Measurements from ENCODE around the gene MTX3.

The MTX3 gene

DNA sequence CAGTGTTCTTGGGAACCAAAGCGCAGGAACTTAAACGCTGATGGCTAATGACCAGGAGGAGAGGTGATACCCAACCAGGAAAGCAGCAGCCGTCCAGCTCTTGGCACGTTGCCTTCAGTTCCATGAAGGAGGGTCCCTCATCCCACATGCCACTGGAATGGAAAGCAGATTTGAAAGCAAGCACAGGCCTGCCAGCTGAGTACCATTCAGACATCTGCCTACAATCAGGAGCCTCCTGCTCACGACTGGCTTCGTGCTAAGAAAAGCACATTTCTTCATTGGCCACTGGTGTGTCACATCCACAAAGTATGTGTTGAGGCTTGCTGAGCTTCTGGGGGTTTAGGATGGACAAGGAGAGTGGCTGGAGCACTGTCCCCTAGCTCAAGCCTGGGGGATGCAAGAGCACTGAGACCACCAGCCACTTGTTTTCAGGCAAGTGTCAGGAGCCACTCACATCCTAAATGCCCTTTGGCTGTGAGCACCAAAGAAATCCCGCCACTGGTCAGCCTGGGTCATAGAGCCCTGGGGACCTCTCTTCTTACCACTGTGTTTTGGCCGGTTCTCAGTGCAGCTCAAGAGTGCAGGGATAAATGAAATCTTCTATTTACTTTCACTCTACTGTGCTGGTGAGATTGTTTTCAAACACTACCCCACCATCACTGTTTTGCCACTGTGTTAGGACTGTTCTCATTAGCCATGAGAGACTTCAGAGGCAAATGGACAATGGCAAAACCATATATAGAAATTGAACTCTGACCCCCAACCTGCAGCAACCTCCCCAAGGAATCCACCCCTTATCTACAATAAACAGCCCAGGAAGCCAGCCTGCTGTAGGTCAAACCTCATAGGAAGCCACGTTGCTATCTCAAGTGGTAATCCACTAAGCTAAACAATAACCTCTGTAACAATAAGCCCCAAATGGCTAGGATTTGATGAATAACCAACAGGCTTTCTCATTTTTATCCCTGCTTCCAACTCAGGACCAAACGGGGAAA lies 58.3 kb downstream of the MTX3 start:
- DNase-seq = no peak

DNA sequence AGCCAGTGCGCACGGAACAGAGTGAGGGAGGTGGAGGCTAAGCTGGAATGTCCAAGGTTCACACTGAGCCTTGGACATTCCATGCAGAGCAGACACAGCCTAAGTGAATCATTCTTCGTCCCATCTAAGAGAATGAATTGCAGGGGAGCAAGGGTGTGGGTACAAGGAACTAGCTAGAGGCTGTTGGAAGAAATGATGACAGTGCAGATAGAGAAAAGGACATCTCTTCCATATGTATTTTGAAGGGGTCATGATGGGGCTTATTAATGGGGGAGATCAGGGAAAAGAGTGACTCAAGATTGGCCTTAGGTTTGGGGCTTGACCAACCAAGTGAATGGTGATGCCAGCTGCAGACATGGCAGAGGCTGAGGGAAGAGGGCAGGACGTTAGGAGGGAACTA lies 59.2 kb downstream of the MTX3 start:
- DNase-seq = no peak

DNA sequence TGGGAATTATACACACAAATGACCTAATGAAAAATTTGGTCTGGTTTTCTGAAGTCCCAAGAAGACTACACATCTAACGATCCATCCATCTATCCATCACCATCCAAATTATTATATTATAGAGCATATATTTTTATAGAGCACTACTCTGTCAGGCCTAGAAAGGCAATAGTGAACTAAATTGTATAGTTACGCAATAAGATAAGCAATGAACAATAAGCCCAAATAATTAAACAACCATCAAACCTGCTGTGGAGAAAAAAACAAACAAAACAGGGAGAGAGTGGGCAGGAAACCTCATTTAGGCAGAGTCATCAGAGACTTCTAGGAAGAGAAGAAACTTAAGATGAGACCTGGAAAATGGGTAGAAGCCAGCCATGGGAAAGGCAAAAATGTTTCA lies 59.7 kb downstream of the MTX3 start:
- no peak for DNase-seq

DNA sequence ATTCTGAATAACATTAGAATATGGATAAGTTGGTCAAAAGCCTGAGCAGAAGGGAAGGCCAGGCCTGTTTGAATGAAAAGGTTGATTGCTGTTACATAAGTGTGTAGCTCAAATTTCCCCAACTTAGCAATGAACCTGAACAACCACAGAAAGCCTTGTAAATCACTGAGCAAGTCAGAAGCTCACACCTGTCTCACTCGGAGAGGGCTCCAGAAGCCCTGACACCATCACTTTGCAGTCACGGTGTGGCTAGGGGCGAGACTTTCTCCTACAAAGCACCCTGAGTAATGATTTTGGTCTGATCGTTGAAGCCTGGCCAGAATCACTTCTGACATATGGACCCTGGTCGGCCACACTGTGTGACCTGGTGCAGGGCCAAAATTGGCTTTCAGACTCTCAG lies 62.0 kb downstream of the MTX3 start:
- DNase-seq = no peak

Measured in stimulated activated CD4-positive, alpha-beta T cell treated with anti-CD3 and anti-CD28 coated beads, Interleukin-4, amount 100 ng/mL, for 4 hours (primary cell).